Endothelial cell of umbilical vein (primary cell): ENCODE data around the gene DRD4.

Source experiments
- CTCF ChIP-seq, 2 donors: IDR thresholded peaks; 1 replicate in 1 of 2; 2 replicates in 1 of 2; pipeline ENCODE4 v1.5.1; 2011; ENCODE audit warnings: low read length in 2 of 2, mild to moderate bottlenecking in 2 of 2, moderate library complexity in 2 of 2, control low read depth in 1 of 2, inconsistent platforms in 1 of 2, low read depth in 1 of 2; ENCODE audit not compliant: insufficient read depth in 1 of 2; ENCODE audit errors: extremely low read depth in 1 of 2
- EZH2 ChIP-seq: IDR thresholded peaks from 2 replicates; pipeline ENCODE4 v1.6.1; 2012; ENCODE audit warnings: borderline replicate concordance, low read depth, mild to moderate bottlenecking, moderate library complexity, low read length, inconsistent platforms; ENCODE audit not compliant: severe bottlenecking
- GATA2 ChIP-seq: IDR thresholded peaks from 2 replicates; pipeline ENCODE4 v1.7.0; 2011; ENCODE audit warnings: low read depth, mild to moderate bottlenecking, moderate library complexity, mixed read lengths, low read length; ENCODE audit not compliant: insufficient read length, insufficient read depth
- JUN ChIP-seq: IDR thresholded peaks from 2 replicates; pipeline ENCODE4 v1.6.1; 2011; ENCODE audit warnings: borderline replicate concordance, low read depth; ENCODE audit not compliant: insufficient read length, insufficient read depth
- MYC ChIP-seq: IDR thresholded peaks from one replicate; pipeline ENCODE4 v1.6.1; 2011; ENCODE audit warnings: mild to moderate bottlenecking, low read depth, low read length
- POLR2A ChIP-seq: IDR thresholded peaks from 2 replicates; pipeline ENCODE4 v1.6.1; 2012; ENCODE audit warnings: low read depth, mild to moderate bottlenecking, control low read depth, low read length
- POLR2AphosphoS5 ChIP-seq: IDR thresholded peaks from 2 replicates; pipeline ENCODE4 v1.6.1; 2012; ENCODE audit warnings: low read depth, mild to moderate bottlenecking, control low read depth, low read length, moderate library complexity; ENCODE audit not compliant: insufficient read depth
- TF ChIP-seq, protein P1 (sequence below): IDR thresholded peaks from 2 replicates; pipeline ENCODE4 v1.6.1; 2011; ENCODE audit not compliant: insufficient read depth, insufficient read length

- TF ChIP-seq POLR2A (no peak), CTCF (IDR thresholded peaks at IDR 0.05; ENCODE audit: extremely low read depth in 1 of 2, insufficient read depth in 1 of 2, low read depth in 1 of 2, low read length in 2 of 2) (peak; percentile 76 to 86), MYC (no peak), EZH2 (no peak), POLR2AphosphoS5 (no peak), JUN (no peak), GATA2 (no peak)
- TF ChIP-seq, protein P1, sequence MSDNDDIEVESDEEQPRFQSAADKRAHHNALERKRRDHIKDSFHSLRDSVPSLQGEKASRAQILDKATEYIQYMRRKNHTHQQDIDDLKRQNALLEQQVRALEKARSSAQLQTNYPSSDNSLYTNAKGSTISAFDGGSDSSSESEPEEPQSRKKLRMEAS = no peak
Measured at GRCh38 chr11:662689-663274, 25.7 kb downstream of the DRD4 start.
